GM19395 (cell line): ENCODE measurements around the gene ZDHHC11B.
"Not testable (repeated sequence)": the region's sequence is repeated elsewhere in the genome, so short reads cannot be mapped to it uniquely, and the experiment has no call there.

Experiments used
- ATAC-seq: cut with Tn5 transposase; IDR thresholded peaks from one replicate; pipeline ENCODE4 v1.9.1; 2021; ENCODE audit warnings: mild to moderate bottlenecking, moderate library complexity; ENCODE audit not compliant: unreplicated experiment

Gene ZDHHC11B, protein sequence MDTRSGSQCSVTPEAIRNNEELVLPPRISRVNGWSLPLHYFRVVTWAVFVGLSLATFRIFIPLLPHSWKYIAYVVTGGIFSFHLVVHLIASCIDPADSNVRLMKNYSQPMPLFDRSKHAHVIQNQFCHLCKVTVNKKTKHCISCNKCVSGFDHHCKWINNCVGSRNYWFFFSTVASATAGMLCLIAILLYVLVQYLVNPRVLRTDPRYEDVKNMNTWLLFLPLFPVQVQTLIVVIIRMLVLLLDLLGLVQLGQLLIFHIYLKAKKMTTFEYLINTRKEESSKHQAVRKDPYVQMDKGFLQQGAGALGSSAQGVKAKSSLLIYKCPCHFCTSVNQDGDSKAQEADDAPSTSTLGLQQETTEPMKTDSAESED

DNA sequence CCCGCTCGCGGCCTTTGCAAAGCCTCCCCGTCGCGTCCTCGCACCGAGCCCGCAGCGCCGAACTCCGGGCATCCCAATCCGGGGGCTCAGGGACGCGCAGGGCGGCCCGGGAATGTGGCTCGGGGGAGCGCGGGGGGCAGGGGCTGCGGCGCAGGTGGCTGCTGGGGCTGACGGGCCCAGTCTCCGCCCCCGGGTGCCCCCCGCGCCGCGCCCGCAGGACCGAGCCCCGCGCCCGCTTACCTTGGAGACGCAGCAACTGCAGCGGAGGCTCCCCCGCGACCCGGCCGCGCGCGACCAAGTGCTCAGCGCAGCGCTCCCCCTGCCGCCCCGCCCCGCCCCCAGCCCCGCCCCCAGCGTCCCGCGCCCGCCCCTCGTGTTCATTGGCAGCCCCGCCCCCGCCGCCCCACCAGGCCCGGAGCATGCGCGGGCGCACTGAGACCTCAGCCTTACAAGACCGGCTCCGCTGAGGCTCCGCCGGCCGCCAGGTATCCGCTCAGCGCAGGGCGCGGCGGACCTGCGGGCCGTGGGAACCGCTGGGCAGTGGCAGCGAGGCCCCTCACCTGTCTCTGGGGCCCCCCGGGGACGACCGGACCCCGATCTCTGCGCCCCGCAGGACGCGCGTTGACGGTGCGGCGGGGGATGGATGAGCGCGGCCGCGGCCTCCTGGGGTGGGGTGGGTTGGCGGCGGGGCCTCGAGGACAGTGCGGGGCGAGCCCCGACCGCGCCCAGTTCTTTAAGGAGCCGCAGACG, at the start of gene ZDHHC11B:
TSS of gene ZDHHC11B (minus strand) at position 302 of the 750 bp plus-strand sequence. CDS start 17,810 bp downstream, outside the sequence.
- not testable (repeated sequence) for ATAC-seq

DNA sequence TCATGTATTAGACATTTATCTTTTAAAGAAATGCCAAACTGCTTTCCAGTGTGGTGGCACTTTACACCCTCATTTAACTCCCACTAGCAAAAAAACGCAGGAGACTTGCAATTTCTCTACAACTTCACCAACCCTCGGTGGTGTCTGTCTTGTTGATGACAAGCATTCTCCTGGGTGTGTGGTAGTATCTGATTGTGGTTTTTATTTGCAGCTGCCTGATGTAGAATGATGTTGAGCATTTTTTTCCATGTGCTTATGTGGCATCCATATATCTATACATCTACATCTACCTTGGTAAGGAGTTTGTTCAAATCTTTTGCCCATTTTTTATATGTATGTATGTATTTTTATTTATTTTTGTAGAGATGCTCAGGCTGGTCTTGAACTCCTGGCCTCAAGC, 49.5 kb upstream of the ZDHHC11B start:
- not testable (repeated sequence) for ATAC-seq

DNA sequence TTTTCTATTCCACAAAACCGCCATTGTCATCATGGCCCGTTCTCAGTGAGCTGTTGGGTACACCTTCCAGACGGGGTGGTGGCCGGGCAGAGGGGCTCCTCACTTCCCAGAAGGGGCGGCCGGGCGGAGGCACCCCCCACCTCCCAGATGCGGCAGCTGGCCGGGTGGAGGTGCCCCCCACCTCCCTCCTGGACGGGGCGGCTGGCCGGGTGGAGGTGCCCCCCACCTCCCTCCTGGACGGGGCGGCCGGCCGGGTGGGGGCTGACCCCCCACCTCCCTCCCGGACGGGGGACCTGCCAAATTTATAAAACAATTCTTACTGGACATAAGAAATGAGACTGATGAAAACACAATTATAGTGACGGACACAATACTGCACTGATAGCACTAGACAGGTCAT, 43.7 kb upstream of the ZDHHC11B start:
- ATAC-seq: not testable (repeated sequence)

DNA sequence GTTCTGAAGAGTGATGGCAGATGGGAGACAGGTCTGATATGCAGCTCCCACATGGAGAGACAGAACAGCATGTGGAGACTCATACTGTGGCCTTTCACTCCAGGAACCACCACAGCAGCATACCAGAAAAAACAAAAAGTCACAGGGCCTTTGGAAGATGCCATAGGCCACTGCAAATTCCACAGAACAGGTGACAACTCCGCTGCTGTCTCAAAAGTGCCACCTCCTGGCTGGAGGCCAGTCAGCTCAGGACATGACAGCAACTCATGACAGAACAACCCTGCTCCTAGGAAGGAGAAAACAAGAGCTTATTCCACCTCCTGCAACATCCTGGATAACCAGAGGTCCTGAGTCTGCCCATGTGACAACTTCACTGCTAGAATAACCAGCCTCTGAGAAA, 41.0 kb upstream of the ZDHHC11B start:
- not testable (repeated sequence) for ATAC-seq

DNA sequence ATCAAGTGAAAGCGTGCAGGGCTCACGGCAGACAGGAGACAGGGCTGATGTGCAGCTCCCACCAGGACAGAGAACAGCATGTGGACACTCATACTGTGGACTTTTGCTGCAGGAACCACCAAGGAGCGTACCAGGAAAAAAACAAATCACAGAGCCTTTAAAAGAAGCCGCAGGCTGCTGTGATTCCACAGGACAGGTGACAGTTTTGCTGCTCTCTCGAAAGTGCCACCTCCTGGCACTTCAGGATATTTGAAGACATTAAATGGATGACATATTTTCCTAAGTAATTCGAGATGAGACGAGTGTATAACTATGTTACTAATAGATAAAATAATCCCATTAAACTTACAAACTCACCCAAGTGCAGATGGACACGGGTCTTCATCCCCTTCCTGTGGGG, 37.0 kb upstream of the ZDHHC11B start:
- no peak for ATAC-seq

DNA sequence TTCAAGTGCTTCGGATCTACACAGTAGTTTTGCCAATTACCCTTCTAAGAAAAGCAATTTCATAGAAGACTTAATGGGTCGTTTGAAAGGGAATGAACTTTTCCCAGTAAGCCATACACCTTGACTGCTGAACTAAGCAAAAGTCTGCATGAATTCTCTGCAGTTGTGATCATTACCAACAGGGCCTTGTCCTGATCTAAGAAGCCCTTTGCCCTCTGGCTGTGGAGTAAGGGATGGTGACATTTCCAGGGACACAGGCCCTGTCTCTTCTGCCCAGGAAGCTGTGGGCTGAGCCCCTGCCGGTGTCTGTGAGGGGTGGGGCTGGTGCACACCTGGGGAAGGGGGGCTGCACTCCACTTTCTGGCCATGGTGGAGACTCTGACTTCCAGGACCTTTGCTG, 35.7 kb upstream of the ZDHHC11B start:
- no peak for ATAC-seq

DNA sequence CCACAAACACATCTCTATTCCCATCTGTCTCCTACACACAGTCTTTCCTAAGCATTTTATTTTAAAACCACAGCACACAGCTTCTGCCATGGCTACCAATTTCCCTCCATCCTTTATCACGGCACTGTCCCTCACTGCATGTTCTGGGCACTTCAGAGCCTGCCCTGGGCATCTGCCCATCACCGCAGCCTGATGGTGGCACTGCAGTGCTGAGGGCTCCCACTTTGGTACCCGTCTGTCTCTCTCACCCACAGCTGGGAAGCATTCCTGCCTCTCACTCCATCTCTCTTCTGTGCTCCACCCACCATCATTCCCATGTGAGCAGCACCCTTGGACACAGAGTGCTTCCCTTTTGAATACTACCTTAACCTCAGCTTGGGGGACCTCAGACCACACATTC, 34.5 kb upstream of the ZDHHC11B start:
- ATAC-seq: no peak

DNA sequence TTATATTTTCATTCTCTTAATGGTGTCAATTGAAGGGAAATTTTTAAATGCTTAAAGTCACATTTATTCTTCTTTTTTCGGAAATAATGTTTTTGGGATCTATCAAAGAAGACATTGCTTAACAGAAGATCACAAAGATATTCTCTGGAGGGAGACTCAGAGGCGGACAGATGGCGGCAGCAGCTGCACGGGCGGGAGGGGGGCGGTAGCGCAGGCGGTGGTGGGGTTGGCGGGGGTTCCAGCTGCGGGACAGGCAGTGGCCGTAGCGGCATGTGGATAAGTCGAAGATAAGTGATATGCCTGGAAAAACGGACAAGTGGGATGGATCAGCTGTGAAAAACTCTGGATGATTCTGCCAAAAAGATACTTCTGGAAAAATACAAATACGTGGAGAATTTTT, 31.6 kb upstream of the ZDHHC11B start:
- ATAC-seq: no peak

DNA sequence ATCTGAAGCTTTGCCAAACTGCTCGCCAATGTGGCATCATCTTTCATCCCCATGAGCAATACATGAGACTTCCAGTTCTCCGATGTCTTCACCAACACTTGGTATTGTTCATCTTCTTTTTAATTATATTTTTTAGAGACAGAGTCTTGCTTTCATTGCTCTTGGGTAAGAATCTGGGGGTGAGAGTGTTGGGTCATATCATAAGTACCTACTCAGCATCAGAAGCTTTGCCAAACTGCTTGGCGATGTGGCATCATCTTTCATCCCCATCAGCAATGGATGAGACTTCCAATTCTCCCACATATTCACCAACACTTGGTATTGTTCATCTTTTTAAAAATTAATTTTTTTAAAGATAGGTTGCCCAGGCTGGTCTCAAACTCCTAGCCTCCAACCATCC, 30.9 kb upstream of the ZDHHC11B start:
- no peak for ATAC-seq

DNA sequence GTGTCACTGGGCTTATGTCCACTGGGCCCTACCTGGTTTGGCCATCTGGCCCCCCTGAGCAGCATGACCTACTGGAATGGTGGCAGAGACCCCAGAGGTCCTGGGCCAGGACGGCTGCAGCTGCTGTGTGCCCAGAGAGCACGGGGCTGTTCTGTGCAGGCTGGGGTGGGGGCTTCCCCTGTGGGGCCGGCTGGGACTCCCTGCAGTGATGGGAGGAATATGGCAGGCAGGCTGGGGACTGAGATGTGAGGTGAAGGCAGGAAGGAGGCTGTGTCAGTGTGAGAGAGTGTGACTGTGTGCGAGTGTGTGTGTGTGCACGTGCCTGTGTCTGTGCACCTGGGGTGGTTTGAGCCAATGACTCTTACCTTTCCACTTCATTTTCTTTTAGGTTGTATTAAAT, 29.0 kb upstream of the ZDHHC11B start:
- ATAC-seq: not testable (repeated sequence)

DNA sequence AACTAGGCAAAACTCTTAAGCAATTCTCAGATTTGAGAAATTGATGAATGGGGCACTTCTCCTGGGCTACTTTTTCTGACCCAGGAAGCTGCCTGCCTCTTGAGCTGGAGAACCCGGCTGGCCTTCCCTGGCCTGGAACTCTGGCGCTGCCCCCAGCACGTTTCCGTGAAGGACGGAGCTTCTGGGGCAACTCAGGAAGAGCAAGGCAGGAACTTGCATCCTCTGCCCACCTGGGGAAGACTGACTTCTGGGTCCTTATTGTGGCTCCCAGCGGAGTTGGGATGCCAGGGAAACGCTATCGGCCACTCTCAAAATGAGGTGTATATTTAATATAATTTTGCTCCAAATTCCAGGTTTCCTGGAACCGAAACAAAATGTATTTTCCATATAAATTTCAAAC, 26.9 kb upstream of the ZDHHC11B start:
- ATAC-seq: not testable (repeated sequence)

DNA sequence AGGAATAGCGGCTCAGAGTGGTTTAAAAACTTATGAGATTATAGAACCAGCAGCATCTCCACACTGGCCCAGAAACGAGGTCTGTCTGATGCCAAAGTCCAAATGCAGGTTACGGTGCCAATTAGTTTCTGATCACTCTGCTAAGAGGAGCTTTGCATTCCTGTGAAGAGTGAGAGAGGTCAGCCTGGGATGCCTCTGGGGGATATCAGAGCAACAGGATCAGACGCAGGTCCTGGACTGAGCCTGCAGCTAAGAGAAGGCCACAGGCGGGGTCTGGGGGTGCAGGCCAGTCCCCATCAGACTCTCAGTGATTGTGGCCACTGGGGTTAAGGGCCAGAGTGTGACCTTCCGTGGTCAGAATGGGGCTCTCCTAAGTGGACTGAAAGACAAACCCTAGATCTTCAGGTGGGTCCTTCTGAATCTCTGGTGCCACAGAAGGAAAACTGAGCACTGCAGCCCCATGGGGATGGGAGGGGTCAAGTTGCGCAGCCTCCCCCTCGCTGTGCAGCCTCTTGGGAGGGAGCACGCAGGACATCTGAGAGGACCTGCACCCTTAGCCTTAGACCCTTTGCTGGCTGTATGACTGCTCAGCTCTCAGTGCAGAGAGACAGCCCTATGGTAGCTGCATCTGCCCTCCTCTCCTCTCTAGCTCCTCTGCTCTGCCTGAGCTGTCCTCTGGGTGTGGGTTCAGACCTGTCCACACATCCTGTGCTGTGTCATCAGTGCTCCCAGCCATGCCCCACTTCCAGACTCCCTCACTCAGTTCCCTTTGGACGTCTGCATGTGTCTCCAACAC, 23.4 kb upstream of the ZDHHC11B start:
- not testable (repeated sequence) for ATAC-seq

DNA sequence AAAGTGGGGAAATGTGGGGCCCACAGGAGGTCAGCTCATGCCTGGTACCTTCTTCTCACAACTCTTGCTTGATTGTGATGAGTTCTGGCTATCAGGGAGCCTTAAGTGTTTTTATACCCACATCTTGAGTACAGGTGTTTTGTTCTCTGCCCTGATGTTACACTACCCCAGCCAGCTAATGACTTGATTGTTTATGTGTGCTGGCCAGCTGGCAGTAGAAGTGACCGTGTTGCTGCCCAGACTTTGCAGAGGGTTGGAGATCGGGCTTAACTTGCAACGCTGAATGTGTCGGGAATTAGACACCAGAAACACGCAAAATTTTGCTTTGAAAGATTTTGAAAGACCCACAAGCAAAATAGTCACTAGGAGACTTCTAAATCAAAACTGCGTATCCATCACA, 16.9 kb upstream of the ZDHHC11B start:
- ATAC-seq: no peak

DNA sequence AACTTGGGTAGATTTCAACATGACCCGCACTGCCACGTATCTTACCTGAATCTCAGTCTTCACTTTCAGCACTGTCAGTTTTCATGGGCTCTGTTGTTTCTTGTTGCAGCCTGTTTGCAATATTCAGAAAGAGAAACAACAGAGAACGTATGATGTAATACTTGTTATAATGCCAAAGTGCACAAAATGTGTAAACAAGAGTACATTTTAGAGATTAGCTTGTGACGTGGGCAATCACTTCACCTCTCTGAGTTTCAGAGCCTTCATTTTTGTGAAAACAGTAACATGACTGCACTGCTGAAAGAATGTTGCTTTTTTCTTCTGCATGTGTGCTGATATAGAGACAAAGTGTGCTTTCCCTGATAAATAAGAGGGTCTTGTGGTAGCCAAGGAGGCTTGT, 16.5 kb upstream of the ZDHHC11B start:
- ATAC-seq: not testable (repeated sequence)

DNA sequence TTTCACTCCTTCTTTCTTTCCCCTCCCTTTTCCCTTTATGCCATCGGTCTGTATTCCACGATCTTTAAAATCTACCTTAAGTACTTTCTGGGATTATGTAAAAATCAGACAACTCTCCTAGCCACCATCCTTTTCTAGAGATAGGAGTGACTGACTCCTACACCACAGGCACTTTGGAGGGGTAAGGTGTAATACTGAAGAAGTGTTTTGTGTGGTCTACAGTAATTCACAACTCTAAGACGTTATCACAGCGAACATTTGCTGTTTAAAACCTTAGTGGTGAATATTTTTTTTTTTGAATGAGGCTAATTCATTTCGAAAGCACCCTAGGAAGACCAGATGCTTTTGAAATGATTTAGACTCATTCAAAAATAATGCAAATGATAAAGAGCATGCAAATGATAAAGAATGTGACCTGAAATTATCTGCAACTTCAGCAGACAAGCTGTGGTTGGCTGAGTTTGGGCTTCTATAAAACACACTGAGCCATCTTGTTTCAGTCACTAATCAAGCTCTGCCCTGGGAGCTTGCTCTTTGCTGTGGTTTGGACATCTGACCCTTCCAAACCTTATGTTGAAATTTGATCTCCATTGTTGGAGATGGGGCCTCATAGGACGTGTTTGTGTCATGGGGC, 14.1 kb upstream of the ZDHHC11B start:
- ATAC-seq: not testable (repeated sequence)

DNA sequence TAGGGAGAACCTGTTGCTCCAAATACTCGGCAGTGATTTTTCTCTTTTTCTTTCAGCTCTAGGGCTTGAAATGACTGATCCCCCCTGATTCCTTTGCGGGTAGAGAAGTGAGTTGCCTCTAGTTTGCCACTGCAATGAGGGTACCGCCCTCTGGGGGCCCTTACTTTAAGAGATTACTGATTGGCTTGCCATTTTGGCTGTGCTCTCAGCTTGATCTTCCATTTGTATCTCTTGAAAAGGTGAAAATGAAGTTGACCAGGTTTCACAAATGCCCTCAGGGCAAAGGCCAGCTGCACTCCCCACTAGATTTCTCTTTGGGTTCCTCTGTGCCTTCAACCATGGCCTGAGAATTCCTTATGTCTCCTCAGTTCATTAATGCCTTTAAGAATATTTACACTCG, 13.5 kb upstream of the ZDHHC11B start:
- ATAC-seq: not testable (repeated sequence)

DNA sequence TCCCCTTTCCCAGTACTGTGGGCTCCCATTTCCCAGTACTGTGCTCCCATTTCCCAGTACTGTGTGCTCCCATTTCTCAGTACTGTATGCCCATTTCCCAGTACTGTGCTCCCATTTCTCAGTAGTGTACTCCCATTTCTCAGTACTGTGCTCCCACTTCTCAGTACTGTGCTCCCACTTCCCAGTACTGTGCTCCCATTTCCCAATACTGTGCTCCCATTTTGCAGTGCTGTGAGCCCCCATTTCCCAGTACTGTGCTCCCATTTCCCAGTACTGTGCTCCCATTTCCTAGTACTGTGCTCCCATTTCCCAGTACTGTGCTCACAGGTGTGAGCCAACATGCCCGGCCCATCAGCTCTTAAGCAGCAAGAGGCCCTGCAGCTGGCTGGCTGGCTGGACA, 11.3 kb upstream of the ZDHHC11B start:
- ATAC-seq: not testable (repeated sequence)

DNA sequence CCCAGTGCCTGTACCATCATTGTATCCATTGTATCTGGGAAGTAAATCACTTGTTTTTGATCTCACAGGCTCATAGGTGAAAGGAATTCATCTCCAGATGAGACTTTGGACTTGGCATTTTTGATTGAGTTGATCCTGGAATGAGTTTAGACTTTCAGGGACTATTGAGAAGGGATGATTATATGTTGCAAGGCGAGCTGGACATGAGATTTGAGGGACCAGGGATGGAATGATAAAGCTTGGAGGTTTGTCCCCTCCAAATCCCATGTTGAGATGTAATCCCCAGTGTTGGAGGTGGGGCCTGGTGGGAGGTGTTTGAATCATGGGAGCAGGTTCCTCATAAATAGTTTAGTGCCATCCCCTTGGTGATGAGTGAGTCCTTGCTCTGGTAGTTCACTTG, 10.4 kb upstream of the ZDHHC11B start:
- ATAC-seq: not testable (repeated sequence)

DNA sequence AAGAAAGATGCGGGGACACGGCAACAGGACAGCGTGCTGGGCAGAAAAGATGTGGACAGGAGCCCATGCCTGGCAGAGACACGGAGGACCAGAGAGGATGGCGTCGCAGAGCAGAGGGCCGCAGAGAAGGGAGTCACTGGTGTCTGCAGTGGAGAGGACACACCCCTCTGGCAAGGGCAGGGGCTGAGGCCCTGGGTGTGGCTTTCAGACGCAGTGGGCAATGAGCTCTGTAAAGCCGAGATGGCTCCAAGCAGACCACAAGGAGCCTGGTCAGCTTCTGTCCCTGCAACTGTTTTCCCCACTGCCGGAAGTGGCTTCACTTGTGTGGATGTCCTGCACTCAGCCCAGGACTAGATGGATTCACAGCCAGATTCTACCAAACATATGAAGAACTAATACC, 4.2 kb upstream of the ZDHHC11B start:
- ATAC-seq: not testable (repeated sequence)

DNA sequence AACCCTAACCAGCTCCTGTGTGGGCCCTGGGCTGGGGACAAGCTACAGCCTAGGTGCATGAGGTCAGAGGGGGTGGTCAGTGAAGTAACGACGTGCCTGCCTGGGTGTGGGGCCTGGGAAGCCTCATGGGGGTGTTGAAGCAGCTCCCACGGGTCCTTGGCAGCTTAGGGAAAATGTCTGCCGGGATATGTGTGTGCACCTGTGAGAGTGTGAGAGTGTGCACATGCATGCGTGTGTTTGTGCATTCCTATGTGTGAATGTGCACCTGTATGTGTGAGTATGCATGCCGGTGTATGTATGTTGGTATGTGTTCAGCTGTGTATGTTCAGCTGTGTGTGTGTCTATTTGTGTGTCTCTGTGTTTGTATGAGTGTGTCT, 3.3 kb upstream of the ZDHHC11B start:
- not testable (repeated sequence) for ATAC-seq
